NOMO-1 treated with dmso at 0.1 percent for 144 hours (cell line): Measurements from ENCODE around the gene OR5L1.

Source experiments
- DNase-seq: peaks from one replicate; lab custom pipeline; 2025; ENCODE audit not compliant: unreplicated experiment; lab: John Stamatoyannopoulos, UW

Gene OR5L1

DNA sequence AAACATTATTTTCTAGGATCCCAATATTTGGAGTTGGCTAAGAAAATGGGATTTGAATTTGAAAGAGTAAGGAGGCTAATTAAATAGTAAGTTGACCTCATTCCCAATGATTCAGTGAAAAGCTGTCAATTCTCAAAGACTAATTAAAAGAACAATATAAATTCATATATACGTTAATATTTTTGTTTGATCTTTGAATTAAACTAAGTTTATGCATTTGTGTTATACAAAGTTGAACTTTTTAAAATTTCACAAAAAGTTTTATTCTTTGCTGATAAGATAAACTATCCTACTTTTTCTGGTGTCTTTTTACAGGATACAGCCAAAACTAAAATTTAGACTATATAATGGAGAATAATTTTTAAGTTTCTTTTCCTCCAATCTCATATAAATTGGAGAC, at the start of gene OR5L1:
Gene OR5L1 (plus strand): TSS at position 301 of the 400 bp plus-strand sequence. CDS start 100 bp downstream, outside the sequence.
- no peak for DNase-seq

- DNase-seq, result no peak
Observed at GRCh38 chr11:55773138-55773537, 38.0 kb upstream of the OR5L1 start, which contains the start of gene OR5D13. OR5D13 (plus strand) TSS chr11:55773438; CDS start chr11:55773438, 0 bp downstream.

DNA sequence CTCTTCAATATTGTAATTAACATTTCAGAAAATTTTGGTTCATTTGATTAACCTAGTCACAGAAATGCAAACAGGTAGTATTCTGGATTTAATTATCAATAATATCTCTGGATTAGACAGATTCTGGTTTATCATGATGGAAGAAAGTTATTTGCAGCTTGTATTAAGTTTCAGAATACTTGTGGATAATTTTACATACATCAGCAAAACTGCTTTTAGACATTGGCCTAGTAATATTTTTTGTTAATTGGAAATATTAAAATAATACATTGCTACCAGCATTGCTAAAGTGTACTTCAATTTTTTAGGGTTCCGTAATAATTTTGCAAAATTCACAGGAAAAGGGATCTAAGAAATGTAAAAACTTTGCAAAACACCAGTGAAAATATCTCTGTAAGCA, 19.6 kb upstream of the OR5L1 start:
- DNase-seq, result no peak

- no peak for DNase-seq
Observed at GRCh38 chr11:55793321-55793720, 17.8 kb upstream of the OR5L1 start.

GRCh38 chr11:55795256-55795655, 15.9 kb upstream of the OR5L1 start, which contains the start of gene OR5D14:
OR5D14 (plus strand) TSS chr11:55795556; CDS start chr11:55795556, 0 bp downstream.
- DNase-seq, result no peak

DNA sequence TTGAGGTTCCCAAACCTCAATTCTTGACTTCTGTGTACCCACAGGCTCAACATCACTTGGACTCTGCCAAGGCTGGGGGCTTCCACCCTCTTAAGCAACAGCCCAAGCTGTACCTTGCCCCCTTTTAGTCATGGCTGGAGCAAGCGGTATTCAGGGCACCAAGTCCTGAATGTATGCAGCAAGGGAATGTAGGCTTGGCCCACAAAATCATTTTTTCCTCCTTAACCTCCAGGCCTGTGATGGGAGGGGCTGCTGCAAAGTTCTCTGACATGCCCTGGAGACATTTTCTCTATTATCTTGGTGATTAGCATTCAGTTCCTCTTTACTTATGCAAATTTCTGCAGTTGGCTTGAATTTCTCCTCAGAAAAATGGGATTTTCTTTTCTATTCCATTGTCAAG, 4.9 kb upstream of the OR5L1 start:
- no peak for DNase-seq

- no peak for DNase-seq
Observed at GRCh38 chr11:55819330-55819729, 8.2 kb downstream of the OR5L1 start, which contains the start of gene OR5D18. OR5D18 (plus strand) TSS chr11:55819630; CDS start chr11:55819630, 0 bp downstream.

- no peak for DNase-seq
Observed at GRCh38 chr11:55826919-55827318, 15.8 kb downstream of the OR5L1 start, which contains the start of gene OR5L2. OR5L2 (plus strand) TSS chr11:55827219; CDS start chr11:55827219, 0 bp downstream.

- no peak for DNase-seq
Observed at GRCh38 chr11:55838452-55838851, 27.3 kb downstream of the OR5L1 start, which contains the start of gene OR5D16. OR5D16 (plus strand) TSS chr11:55838752; CDS start chr11:55838752, 0 bp downstream.

- no peak for DNase-seq
Observed at GRCh38 chr11:55847453-55847852, 36.3 kb downstream of the OR5L1 start.

DNA sequence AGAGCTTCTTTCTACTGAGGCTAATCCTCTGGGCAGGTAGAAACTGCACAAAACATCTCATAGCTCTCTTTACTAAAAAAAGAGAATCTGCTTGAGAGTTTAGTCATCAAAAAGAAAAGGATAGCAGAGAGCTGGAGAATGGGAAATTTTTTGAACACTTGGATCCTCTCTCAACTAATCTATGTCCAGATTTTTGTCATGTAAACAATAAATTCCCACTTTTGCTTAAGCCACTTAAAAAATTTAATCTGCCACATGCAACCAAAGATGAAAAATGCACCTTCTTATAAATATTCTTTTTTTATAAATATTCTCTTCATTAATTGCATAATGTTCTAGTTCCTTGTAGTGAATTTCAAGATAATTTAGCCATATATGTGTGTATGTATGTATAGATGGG, 37.9 kb downstream of the OR5L1 start:
- DNase-seq, result no peak

GRCh38 chr11:55852141-55852540, 41.0 kb downstream of the OR5L1 start:
- DNase-seq, result no peak

DNA sequence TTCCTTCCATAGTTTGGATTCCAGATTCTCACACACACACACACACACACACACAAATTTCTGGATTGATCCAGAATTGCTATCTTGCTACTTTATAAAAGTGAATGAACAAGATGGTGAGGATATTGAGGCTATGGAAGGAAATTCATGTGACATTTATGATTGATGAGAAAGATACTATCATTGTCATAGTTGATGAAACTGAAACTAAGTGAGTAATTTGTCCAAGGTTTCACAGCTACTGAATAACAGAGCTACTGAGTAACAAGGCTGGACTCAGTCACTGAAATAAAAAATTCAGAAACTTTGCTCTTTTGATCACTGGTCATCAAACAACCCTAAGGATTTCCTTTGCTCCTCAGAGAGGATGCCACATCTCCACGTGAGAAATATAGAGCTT, 43.5 kb downstream of the OR5L1 start:
- no peak for DNase-seq
